ENCODE results near the gene BAZ1A.
A peak's percentile ranks its signal among the peaks of the same experiment; 100 is the strongest.

The BAZ1A gene

DNA sequence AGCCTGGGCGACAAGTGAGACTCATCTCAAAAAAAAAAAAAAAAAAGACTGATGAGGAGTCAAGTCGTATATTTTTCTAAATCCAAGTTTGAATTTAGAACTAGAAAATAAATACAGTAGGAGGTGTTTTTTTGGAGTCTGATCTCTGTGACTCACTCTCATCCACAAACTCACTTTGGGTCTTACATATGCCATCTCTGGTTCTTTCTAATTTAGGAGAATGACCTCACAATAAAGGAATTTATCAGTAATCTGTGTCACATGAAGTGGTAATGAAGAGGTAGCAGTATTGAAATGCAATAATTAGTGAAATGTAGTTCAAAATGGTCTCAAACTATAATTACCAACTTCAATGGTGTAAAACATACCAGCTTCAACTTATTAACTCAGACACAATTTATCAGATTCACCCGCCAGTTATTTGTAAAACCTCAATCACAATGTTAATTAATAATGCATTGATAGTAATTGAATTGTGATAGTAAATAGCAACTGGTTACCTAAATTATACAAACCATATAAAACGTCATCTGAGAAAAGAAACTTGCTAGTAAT, 156.3 kb downstream of the BAZ1A start:
- peak; percentile 79 for DNase-seq

DNA sequence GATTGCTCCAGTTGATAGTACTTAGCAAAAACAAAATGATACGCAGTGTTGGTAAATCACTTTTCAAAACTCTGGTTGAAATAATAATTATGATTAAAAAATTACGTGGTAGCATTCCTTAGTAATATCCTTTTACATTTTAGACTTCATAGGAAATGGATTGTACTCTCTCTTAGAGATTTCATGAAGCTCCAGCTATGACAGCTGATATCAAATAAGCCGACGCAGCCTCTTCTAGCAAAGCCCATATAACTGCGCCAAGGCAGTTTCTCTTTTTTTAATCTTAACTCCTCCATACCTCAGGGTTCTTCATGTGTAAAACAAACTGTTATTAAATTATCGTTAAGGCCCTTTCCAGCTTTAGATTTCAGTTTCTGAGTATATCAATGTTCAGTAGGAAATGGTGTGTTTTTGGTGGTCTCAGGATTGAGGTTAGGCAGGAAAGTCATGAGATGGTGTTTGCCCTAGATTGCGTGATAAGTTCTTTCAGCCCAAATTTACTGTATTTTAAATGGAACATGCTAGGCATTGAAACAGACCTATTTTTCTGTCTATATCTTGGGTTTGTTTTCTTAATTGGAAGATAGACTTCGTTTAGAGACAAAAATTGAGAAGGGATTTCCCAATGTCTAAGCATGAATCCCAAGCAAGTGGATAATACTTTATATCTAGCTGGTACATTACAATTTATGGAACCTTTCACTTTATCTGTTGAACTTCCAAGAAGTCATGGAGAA, 159.9 kb downstream of the BAZ1A start:
- DNase-seq, result no peak

DNA sequence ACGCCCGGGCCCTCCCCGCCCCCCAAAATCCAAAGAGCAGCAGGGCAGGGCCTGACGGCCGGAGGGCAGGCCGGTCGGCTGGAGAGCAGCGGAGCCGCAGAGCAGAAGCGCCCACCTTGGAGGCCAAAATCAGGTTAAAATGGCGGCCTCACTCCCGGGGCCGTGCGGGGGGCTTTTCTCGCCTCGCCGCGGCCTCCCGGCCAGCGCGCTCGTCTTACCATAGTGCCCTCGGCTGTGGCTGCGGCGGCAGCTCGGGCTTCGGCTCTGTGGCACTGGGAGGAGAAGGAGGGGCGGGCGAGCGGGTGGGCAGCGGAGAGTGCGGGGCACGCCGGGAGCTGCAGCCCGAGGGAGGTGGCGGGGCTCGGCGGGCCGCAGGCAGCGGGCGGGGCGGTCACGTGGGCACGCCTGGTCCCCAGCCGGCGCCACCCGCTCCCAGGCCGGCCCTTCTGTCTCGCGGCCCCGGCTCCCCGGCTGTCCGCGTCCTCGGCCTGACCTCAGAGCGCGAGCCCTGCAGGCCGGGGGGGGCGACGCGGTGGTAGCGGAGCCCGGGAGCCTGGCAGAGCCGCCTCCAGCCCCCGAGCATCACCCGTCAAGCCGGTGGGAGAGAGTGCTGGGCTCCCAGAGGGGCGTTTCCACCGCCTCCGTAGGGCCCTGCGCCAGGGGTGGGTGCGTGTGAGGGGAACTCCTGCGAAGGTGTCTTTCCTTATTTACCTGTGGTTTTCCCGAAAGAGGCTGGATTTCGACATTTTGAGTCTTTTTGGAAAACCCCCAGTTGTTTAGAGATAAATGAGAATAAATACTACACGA, 160.6 kb downstream of the BAZ1A start, which contains the start of gene CFL2:
Gene CFL2 (minus strand): TSS at position 274 of the 807 bp plus-strand sequence. CDS start 53 bp downstream, at position 221.
- DNase-seq, result peak; percentile 87

DNA sequence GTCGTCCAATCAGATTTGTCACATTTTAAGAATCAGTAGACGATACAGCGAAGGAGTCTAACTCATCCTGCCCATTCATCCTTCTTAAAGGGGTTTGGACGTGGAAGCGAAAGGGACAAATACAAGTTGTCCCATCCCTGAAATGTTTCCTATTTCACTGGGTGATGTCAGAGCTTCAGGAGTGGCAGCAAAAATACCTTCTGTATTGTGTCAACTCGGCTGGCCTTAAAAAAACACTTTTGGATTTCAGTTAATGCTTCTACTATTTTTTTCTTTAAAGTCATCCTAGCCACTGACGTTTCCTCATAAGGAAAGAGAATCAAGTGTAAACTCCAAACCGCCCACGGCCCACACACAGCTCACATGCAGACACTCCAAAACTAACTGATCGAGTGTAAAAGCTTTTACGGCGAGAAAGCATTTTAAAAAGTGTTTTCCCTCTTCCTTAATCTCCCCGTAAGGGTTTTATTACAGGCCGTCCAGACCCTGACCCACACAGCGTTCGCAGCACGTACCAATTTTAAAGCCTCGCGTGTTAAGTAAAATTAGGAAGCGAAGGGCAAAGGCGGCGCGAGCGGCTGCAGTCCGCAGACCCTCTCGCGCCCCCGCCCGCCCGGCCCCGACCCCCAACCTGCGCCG, 161.4 kb downstream of the BAZ1A start:
- peak; percentile 96 for DNase-seq

DNA sequence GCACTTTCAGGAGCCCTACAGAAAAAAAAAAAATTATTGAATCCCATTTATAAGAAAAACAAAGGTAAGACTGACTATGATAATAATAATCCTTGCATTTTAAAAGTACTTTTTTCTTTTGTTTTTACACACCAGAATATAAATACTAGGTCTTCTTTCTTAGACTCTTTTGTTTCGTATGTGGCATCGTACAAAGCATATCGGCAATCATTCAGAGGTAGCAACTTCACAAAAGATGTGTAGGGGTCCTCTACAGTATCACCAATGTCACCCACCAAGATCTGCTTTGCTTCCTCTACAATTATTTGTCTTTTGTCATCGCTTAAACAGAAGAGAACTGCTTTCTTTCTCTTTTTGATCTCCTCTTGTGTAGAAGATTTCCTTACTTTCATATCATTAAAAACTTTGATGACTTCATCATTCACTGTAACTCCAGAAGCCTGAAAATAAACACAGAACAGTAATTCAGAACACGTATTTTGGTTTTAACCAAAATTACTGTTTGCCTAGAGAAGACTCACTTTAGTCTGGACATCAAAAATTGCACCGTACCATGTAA, 162.0 kb downstream of the BAZ1A start:
- DNase-seq, result no peak

DNA sequence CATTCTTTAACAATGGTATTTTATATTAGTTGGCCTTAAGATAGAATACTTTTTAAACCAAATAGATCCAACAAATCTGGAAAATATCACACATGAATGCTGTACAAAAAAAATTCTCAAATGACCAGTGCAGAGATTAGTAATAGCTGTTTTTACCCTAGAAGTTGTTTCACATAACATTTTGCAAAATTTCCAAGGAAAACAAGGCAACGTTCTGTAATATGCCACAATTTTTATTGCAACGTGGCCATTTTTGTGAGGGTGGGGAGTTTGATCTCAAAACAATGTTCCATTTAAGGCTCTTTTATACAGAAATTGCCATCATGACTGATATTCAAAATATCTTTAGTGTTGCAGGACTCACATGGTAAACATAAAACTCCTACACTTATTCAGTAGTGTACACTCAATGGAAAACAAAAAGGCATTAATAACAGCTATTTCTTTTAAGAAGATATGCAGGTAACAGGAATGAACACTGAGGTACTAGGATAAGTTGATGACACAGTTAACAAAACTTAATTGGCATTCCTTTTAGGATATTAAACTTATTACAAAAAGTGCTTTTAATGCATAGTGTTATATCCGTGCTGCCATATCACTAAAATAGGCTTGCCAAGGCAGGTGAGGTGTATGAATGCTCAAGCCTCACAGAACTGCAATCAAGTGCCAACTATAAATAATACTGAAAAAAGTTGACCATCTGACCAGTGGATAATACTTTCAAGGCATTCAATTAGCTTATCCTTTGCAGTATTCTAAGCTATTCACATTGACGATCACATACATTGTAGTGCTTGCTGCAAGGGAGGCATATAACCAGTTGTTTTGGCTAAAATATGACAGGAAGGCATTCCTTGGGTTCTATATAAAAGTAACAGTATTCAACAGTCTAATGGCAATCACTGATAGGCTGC, 163.1 kb downstream of the BAZ1A start:
- peak; percentile 52 for DNase-seq

DNA sequence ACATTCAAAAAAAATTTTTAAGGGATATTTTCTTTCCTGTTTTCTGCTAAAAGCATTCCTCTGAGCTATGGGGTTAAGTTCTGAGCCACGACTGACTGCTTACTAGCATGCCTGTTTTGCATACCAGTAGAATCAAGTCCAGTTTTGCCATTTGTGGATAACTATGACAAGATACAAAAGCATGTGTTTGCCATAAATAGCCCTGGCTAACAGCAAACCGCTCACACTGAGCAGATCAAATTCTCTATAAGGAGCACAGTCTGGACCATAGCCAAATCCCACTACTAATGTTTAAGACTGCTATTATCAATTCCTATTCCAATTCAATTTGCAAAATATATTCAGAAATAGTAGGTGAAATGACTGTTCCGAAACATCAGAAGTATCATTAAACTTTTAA, 164.0 kb downstream of the BAZ1A start:
- peak; percentile 96 for DNase-seq

DNA sequence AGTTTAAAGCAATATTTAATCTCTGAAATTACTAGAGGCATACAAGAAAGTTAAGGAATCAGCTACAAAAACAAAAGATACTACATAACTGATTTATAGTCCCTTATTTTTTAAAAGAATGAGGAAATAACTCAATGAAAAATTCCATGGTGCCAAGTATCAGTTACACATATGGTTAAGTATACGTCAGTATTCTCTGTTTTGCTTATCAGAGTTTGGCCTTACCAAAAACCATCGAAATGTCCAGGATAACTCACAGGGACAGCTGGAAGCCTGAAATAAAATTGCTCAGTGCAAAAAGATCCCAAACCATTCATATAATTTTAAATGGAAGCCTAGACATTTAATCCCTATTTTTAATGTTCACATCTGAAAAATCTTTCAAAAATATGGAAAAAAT, 164.4 kb downstream of the BAZ1A start:
- peak; percentile 67 for DNase-seq

DNA sequence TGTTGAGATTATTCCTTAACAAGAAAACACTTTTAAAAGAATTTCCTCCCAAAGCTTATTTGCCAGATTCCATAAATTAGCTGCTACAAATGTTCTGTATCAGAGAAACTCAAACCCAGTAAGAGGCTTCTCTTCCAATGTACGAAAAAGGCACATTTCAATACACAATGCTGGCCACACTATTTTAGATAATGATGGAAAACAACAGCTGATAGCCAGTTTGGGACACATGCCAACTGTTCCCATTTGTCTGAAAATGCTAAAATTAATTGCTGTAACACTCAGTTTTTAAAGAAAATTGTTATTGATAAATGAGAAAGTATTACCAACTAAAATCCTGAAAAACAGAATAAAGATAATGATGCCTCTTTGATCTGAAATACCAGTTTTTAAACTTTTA, 165.2 kb downstream of the BAZ1A start:
- DNase-seq, result no peak

DNA sequence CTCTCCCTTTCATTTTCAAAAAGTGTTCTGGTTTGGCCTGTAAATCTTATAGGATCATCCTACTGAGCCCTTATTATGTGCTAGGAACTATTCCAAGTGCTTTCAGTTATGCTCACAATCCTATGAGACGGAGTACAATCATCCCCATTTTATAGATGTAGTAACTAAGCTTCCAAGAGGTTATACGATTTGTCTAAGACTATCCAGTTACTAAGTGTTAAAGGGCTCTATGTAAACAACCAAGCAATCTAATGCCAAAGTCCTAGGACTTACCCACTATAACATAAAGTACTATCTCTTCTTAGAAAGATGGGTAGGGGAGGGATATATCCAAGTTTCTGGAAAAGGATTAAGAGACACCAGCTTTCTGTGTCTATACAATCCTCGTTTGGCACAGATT, 167.4 kb downstream of the BAZ1A start:
- DNase-seq, result no peak
